ENCODE measurements around the gene USP25.

The USP25 gene

DNA sequence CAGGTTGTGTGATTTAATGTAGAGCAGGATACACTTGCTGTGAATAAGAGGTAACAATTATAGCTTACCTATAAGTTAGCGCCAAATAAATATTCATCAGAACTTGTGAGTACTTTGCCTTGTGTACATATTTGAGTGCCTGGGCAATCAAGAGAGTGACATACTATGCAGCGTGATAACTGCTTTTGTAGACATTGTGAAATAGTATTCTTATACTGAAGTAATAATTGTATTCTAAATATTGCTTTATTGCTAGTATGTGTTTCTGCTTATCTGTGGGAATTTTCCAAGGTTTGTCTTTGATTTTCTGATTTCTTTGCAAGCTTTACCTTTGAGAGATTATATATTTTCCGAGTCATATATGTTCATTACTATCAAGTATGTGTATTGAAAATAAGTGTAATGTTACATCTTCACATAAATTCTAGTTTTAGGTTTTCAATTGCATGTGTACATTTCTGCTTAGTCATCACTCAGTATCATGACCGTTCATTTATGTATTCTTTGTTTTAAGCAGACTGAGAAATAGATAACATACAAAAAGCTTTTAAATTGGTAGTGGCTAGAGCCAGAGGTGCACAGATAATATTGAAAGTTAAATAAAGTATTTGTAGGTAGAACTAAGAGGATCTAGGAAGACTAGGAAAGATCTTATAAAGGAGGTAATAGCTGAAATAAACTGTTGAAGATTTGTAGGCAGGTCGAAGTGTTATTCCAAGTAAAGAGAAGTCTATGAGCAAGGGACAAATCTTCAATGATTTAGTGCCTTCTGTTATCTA, 19.5 kb downstream of the USP25 start:
- H3K36me3 ChIP-seq (replicated peaks) = no peaks in the 10 kb centered on the region
- no peak overlapping the region for H3K4me3 ChIP-seq (ENCODE audit: low read depth, low read length)
- TF ChIP-seq, protein P1, sequence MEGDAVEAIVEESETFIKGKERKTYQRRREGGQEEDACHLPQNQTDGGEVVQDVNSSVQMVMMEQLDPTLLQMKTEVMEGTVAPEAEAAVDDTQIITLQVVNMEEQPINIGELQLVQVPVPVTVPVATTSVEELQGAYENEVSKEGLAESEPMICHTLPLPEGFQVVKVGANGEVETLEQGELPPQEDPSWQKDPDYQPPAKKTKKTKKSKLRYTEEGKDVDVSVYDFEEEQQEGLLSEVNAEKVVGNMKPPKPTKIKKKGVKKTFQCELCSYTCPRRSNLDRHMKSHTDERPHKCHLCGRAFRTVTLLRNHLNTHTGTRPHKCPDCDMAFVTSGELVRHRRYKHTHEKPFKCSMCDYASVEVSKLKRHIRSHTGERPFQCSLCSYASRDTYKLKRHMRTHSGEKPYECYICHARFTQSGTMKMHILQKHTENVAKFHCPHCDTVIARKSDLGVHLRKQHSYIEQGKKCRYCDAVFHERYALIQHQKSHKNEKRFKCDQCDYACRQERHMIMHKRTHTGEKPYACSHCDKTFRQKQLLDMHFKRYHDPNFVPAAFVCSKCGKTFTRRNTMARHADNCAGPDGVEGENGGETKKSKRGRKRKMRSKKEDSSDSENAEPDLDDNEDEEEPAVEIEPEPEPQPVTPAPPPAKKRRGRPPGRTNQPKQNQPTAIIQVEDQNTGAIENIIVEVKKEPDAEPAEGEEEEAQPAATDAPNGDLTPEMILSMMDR (IDR thresholded peaks at IDR 0.05; ENCODE audit: low read depth, low read length, missing control alignments) = no peak
- no peak for DNase-seq
- in situ Hi-C loops (cut with HindIII; ENCODE audit: low pct_ligation_motif_present, low sequenced_read_pairs) = no loop called here
- H3K27me3 ChIP-seq (replicated peaks) = no peaks in the 10 kb centered on the region
- H3K27ac ChIP-seq = no peak overlapping the region

DNA sequence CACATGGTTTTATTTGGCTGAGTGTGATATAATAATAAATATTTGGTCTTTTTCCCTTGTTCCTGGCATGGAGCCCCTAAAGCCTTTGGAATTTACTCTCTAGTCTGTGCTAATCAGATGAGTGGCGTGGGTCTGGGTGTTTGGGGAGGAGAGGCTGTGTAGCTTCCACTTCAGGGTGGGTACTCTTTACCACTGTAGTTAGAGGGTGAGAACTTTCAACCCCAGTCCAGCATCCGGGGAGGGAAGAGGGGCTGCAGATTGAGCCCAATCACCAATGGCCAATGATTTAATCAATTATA, 20.0 kb downstream of the USP25 start:
- Histone ChIP-seq H3K27ac (no peak overlapping the region), H3K27me3 (replicated peaks) (no peaks in the 10 kb centered on the region), H3K4me3 (ENCODE audit: low read depth, low read length) (no peak overlapping the region), H3K36me3 (replicated peaks) (no peaks in the 10 kb centered on the region)
- TF ChIP-seq, protein P1 (IDR thresholded peaks at IDR 0.05; ENCODE audit: low read depth, low read length, missing control alignments) = no peak
- in situ Hi-C loops (cut with HindIII; ENCODE audit: low pct_ligation_motif_present, low sequenced_read_pairs) = no loop called here
- no peak for DNase-seq

DNA sequence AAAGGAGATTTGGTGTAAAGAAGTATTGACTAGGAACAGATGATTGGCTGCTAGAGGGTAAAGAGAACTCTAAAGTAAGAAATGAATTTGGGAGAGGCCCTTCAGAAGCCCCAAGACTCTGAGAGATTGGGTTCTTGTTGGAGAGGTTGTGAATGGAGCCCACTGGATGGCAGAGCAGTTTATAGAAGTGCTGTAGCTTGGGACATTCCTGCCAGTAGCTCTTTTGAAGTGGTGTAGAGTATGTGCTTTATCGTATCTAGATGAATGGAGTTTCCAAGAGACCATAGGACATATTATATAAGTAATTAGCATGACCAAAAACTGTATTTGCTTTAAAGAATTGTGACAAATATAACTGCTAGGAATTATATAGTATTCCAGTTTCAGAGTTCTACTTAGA, 21.3 kb downstream of the USP25 start:
- H3K36me3 ChIP-seq (replicated peaks) = no peaks in the 10 kb centered on the region
- no peak for DNase-seq
- TF ChIP-seq, protein P1 (IDR thresholded peaks at IDR 0.05; ENCODE audit: low read depth, low read length, missing control alignments) = no peak
- no peak overlapping the region for H3K27ac ChIP-seq
- H3K4me3 ChIP-seq (ENCODE audit: low read depth, low read length) = no peak overlapping the region
- in situ Hi-C loops (cut with HindIII; ENCODE audit: low pct_ligation_motif_present, low sequenced_read_pairs) = no loop called here
- H3K27me3 ChIP-seq (replicated peaks) = no peaks in the 10 kb centered on the region

DNA sequence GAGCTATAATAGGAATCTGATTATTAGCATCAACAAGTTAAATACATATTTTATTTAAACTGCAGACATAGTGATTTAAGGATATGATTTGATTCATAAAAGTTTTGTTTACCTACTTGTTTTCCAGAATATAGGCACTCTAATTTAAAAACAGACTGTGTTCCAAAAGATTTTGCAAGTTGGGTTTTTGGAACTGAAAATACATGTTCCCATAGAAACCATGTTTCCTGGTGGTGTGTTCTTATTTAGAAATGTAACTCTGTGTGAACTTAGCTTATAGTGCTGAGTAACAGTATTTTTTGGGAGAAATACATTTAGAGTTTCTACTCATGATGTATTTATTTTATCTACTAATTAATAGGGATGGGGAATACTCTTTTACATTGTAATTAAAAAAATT, 21.8 kb downstream of the USP25 start:
- TF ChIP-seq, protein P1 (IDR thresholded peaks at IDR 0.05; ENCODE audit: low read depth, low read length, missing control alignments) = no peak
- no peaks in the 10 kb centered on the region for H3K36me3 ChIP-seq (replicated peaks)
- H3K4me3 ChIP-seq (ENCODE audit: low read depth, low read length) = no peak overlapping the region
- no peak overlapping the region for H3K27ac ChIP-seq
- no peaks in the 10 kb centered on the region for H3K27me3 ChIP-seq (replicated peaks)
- in situ Hi-C loops (cut with HindIII; ENCODE audit: low pct_ligation_motif_present, low sequenced_read_pairs) = no loop called here
- no peak for DNase-seq

DNA sequence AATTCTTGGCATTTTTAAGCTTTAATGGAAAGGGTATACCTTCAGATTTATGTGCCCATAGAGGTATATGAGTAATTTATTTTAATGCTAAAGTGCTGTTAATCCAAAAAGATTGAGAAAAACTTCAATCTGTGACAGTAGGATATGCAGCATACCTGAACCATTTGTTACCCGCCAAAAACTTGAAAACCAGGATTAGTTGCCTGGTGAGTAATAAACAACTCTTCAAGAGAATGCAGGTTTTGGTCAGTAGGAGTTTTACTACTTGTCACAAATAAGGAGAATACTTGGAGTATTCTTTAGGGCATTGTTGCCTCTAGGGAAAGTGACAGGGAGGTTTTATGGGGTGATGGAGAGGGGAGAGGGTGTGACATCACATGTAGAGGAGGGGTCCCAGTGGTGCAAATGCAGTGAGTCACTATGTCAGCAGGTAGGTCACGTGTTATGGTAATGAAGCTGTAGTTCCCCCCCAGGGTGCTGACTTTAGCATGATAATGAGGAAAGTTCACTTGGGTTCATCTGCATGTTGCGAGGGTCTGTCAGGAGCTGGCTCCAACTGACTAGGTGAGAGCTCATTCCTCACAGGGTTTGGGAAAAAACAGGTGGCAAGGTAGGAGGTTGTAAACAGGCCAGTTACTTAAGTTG, 23.1 kb downstream of the USP25 start:
- H3K27me3 ChIP-seq (replicated peaks) = no peaks in the 10 kb centered on the region
- TF ChIP-seq, protein P1 (IDR thresholded peaks at IDR 0.05; ENCODE audit: low read depth, low read length, missing control alignments) = no peak
- no peaks in the 10 kb centered on the region for H3K36me3 ChIP-seq (replicated peaks)
- no peak for DNase-seq
- no peak overlapping the region for H3K27ac ChIP-seq
- in situ Hi-C loops (cut with HindIII; ENCODE audit: low pct_ligation_motif_present, low sequenced_read_pairs) = no loop called here
- no peak overlapping the region for H3K4me3 ChIP-seq (ENCODE audit: low read depth, low read length)
